H1 (cell line): ENCODE data around the gene BRPF1.

Source experiments
- BACH1 ChIP-seq: IDR thresholded peaks from 2 replicates; pipeline ENCODE4 v1.6.1; 2012; ENCODE audit warnings: low read length, improper control_type of control experiment
- EZH2 ChIP-seq: fragments of 200-600 bp; sonication (generic); IDR thresholded peaks from 2 replicates; pipeline ENCODE4 v1.7.1; 2012; ENCODE audit warnings: low read depth, mild to moderate bottlenecking, moderate library complexity, low read length, inconsistent platforms; ENCODE audit not compliant: severe bottlenecking
- RAD21 ChIP-seq, 2 experiments: IDR thresholded peaks in 1 of 2; conservative IDR thresholded peaks in 1 of 2; 2 replicates each; pipeline ENCODE4 v1.6.1; 2011; ENCODE audit warnings: low read depth in 2 of 2, low read length in 2 of 2, improper control_type of control experiment in 1 of 2, inconsistent platforms in 1 of 2, mild to moderate bottlenecking in 1 of 2, moderate library complexity in 1 of 2
- SIX5 ChIP-seq: IDR thresholded peaks from 2 replicates; pipeline ENCODE4 v1.6.1; 2011; ENCODE audit warnings: mild to moderate bottlenecking, low read depth, low read length
- TF ChIP-seq, protein P1 (sequence below), 3 experiments: IDR thresholded peaks; 1 replicate in 2 of 3; 2 replicates in 1 of 3; pipeline versions ENCODE4 v1.5.1 to v1.6.1; 2011; ENCODE audit warnings: low read length in 3 of 3, mild to moderate bottlenecking in 3 of 3, inconsistent platforms in 2 of 3, low read depth in 1 of 3, moderate library complexity in 1 of 3; ENCODE audit not compliant: insufficient read depth in 1 of 3; ENCODE audit errors: control extremely low read depth in 1 of 3

GRCh38 chr3:9778143-9779074, 46.9 kb downstream of the BRPF1 start:
- TF ChIP-seq EZH2 (no peak), SIX5 (no peak), RAD21 (IDR thresholded peaks at IDR 0.05 in 1 of 2, conservative IDR thresholded peaks at IDR 0.05 in 1 of 2; ENCODE audit: low read depth in 2 of 2, low read length in 2 of 2) (no peak), BACH1 (no peak)
- TF ChIP-seq, protein P1, sequence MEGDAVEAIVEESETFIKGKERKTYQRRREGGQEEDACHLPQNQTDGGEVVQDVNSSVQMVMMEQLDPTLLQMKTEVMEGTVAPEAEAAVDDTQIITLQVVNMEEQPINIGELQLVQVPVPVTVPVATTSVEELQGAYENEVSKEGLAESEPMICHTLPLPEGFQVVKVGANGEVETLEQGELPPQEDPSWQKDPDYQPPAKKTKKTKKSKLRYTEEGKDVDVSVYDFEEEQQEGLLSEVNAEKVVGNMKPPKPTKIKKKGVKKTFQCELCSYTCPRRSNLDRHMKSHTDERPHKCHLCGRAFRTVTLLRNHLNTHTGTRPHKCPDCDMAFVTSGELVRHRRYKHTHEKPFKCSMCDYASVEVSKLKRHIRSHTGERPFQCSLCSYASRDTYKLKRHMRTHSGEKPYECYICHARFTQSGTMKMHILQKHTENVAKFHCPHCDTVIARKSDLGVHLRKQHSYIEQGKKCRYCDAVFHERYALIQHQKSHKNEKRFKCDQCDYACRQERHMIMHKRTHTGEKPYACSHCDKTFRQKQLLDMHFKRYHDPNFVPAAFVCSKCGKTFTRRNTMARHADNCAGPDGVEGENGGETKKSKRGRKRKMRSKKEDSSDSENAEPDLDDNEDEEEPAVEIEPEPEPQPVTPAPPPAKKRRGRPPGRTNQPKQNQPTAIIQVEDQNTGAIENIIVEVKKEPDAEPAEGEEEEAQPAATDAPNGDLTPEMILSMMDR (IDR thresholded peaks at IDR 0.05; ENCODE audit: control extremely low read depth in 1 of 3, insufficient read depth in 1 of 3, low read depth in 1 of 3, low read length in 3 of 3), result no peak
